VCaP (cell line): ENCODE measurements around the gene TOP2B.
A peak's percentile ranks its signal among the peaks of the same experiment; 100 is the strongest.

Experiments used
- H3K27ac ChIP-seq: fragments of 450-650 bp; 2 replicates; pipeline ENCODE4 v1.5.1; 2017
- TF ChIP-seq, protein P1 (sequence below): fragments of 450-650 bp; conservative IDR thresholded peaks from 2 replicates; pipeline ENCODE4 v1.5.1; 2017; ENCODE audit warnings: mild to moderate bottlenecking, moderate library complexity

TOP2B gene

DNA sequence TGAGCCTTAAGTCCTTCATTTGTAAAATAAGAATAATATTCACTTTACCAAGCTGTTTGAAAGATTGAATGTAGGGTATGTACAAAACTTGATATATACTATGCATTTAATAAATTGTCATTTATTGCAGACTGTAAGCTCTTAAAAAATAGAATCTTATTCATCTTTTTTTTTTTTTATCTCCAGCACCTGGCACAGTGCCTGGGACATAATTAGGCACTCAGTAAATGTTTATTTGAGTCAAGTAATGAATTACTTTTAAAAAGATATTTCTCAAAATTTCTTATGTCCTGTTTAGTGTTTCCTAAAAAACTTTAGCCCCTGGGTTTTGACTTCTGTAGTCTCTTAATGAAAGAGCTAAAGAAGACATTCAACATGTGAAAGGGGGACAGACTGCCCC lies 71.7 kb downstream of the TOP2B start:
- H3K27ac ChIP-seq, result peak overlapping the region; percentile 15; the same call in 1 of the 2 replicates
- TF ChIP-seq, protein P1, sequence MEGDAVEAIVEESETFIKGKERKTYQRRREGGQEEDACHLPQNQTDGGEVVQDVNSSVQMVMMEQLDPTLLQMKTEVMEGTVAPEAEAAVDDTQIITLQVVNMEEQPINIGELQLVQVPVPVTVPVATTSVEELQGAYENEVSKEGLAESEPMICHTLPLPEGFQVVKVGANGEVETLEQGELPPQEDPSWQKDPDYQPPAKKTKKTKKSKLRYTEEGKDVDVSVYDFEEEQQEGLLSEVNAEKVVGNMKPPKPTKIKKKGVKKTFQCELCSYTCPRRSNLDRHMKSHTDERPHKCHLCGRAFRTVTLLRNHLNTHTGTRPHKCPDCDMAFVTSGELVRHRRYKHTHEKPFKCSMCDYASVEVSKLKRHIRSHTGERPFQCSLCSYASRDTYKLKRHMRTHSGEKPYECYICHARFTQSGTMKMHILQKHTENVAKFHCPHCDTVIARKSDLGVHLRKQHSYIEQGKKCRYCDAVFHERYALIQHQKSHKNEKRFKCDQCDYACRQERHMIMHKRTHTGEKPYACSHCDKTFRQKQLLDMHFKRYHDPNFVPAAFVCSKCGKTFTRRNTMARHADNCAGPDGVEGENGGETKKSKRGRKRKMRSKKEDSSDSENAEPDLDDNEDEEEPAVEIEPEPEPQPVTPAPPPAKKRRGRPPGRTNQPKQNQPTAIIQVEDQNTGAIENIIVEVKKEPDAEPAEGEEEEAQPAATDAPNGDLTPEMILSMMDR, result no peak

DNA sequence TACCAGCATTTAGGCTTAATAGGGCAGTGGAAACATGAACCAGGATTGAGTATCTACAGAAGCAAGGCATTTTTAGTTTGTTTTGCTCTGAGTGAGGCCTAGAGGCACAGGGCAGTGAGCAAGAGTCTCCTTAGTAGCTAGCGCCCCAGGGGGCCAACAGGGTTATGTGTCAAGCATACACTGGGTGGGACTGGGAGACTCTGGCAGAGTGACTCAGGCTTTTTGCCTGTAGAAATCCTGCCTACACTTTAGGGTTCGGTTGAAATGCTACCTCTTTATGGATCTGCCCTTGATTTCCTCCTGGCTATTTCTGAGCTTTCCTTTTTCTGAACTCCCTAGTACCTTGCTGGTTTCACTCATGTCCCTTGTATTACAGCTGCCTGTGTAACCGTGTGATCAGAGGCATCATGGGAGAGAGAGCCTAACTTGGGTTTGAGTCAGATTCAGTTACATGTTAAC lies 72.2 kb downstream of the TOP2B start:
- no peak overlapping the region for H3K27ac ChIP-seq
- TF ChIP-seq, protein P1, result no peak

DNA sequence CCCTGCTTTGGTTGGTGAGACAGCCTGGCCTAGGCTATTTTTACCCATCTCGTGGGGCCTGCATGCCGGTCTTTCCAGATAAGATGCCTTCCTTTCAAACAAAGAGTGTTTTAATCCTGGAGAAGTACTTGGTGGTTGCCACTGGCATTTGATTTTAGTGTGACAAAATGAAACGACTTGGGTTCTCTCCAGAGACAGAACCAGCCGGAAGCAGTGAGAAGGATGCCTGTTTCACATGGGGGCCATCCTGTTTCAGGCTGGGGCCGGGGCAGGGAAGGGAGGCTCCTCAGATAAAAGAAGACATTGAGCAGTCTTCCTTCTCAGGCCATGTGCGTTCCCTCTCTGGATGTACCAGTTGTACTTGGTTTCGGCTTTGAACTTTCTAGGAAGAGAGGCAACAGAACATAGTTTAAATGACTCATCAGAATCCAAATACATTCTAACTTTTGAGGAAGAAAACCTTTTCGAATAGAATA lies 74.9 kb downstream of the TOP2B start:
- no peak overlapping the region for H3K27ac ChIP-seq
- TF ChIP-seq, protein P1, result no peak

- H3K27ac ChIP-seq, result no peak overlapping the region
- TF ChIP-seq, protein P1, result no peak
Observed at GRCh38 chr3:25589104-25589782, 75.5 kb downstream of the TOP2B start.

DNA sequence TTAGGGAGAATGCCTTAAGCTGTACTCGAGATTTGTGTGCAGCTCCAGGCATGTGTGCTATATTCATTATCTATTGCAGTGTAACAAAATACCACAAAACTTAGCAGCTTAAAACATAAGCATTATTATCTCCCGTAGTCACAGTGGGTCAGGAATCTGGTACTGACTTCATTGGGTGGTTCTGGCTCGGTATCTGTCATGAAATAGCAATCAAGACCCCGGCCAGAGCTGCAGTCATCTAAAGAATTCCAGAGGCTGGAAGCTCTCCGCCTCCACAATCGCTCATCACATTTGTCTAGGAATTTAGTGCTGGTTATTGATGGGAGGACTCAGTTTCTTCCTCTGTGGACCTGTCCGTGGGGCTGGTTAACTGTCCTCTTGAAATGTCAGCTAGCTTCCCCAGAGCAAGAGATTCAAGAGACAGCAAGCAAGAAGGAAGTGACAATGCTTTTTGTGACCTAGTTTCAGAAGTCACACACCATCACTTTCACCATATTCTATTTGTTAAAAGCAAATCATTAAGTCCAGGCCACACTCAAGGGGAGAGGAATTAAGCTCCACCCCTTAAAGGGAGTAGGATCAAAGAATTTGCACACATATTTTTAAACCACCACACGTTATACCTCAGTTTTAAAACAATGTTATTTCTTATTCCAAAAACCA lies 76.1 kb downstream of the TOP2B start:
- TF ChIP-seq, protein P1, result no peak
- H3K27ac ChIP-seq, result no peak overlapping the region

GRCh38 chr3:25587975-25588374 lies 76.7 kb downstream of the TOP2B start:
- TF ChIP-seq, protein P1, result no peak
- no peak overlapping the region for H3K27ac ChIP-seq

GRCh38 chr3:25587526-25587925 lies 77.2 kb downstream of the TOP2B start:
- TF ChIP-seq, protein P1, result no peak
- H3K27ac ChIP-seq, result no peak overlapping the region
